B cell (primary cell): Measurements from ENCODE around the gene ACSF2. TPM values are rescaled to one million over a fixed set of nuclear protein-coding genes. Genes with fewer than 3 reads are reported as not detected.

Experiments
- ATAC-seq: fragments of 200-7000 bp; cut with Tn5 transposase; one replicate; pipeline ENCODE4 v1.10.0; 2021; ENCODE audit warnings: low read depth, mild to moderate bottlenecking, moderate number of reproducible peaks, moderate library complexity
- CTCF ChIA-PET: fragments of 350-600 bp; sonication (Branson Sonifier 250); formaldehyde crosslinking; loops from one replicate; lab custom pipeline; 2021; ENCODE audit warnings: antibody characterized with exemption, inconsistent platforms; lab: Charles Lee
- POLR2A ChIA-PET: fragments of 350-600 bp; sonication (Branson Sonifier 250); formaldehyde crosslinking; loops from one replicate; lab custom pipeline; 2021; ENCODE audit warnings: antibody characterized with exemption; lab: Charles Lee
- DNase-seq: peaks from one replicate; pipeline ENCODE4 v3.0.0; 2013
- H2AFZ ChIP-seq: 2 replicates; pipeline ENCODE4 v1.6.1; 2012; ENCODE audit warnings: mild to moderate bottlenecking, low read depth, low read length; ENCODE audit not compliant: insufficient read depth, poor library complexity, severe bottlenecking
- H3K27ac ChIP-seq, 2 donors: 1 replicate in 1 of 2; 2 replicates in 1 of 2; pipeline ENCODE4 v1.5.1; 2012 to 2013; ENCODE audit warnings: low read length in 2 of 2, mild to moderate bottlenecking in 2 of 2, moderate library complexity in 1 of 2
- H3K27me3 ChIP-seq, 4 experiments: fragments of 200-600 bp in 1 of 4; sonication (generic) in 1 of 4; replicated peaks in 1 of 4; 1 replicate in 2 of 4; 2 replicates in 2 of 4; pipeline versions ENCODE4 v1.6.1 to v1.7.0; 2013 to 2016; ENCODE audit warnings: low read length in 3 of 4, mild to moderate bottlenecking in 2 of 4, mixed read lengths in 1 of 4, moderate library complexity in 1 of 4; ENCODE audit not compliant: insufficient read depth in 4 of 4, control insufficient read depth in 3 of 4; ENCODE audit errors: control extremely low read depth in 1 of 4
- H3K36me3 ChIP-seq, 2 experiments: replicated peaks in 1 of 2; 1 replicate in 1 of 2; 2 replicates in 1 of 2; pipeline versions ENCODE4 v1.6.1 to v1.7.1; 2013; ENCODE audit warnings: low read length in 1 of 2; ENCODE audit not compliant: insufficient read depth in 2 of 2, control insufficient read depth in 1 of 2; ENCODE audit errors: control extremely low read depth in 1 of 2, extremely low read depth in 1 of 2
- H3K4me1 ChIP-seq, 2 donors: fragments of 200-600 bp in 1 of 2; sonication (generic) in 1 of 2; 1 replicate in 1 of 2; 2 replicates in 1 of 2; pipeline versions ENCODE4 v1.5.1 to v1.6.1; 2013 to 2017; ENCODE audit warnings: low read length in 2 of 2; ENCODE audit not compliant: control insufficient read depth in 2 of 2, insufficient read depth in 2 of 2
- H3K4me2 ChIP-seq: replicated peaks from 2 replicates; pipeline ENCODE3; 2012; ENCODE audit warnings: mild to moderate bottlenecking, low read depth, low read length; ENCODE audit not compliant: poor library complexity, severe bottlenecking
- H3K4me3 ChIP-seq, 5 experiments: fragments of 200-600 bp in 1 of 5; sonication (generic) in 1 of 5; 1 replicate in 3 of 5; 2 replicates in 2 of 5; pipeline versions ENCODE4 v1.5.1 to v1.7.0; 2011 to 2016; ENCODE audit warnings: low read length in 4 of 5, mild to moderate bottlenecking in 4 of 5, low read depth in 2 of 5, control low read depth in 1 of 5, moderate library complexity in 1 of 5; ENCODE audit not compliant: insufficient read depth in 1 of 5; ENCODE audit errors: control extremely low read depth in 1 of 5, extremely low read depth in 1 of 5
- H3K79me2 ChIP-seq: fragments of 200-600 bp; sonication (generic); one replicate; pipeline ENCODE4 v1.6.0; 2016; ENCODE audit warnings: low read length; ENCODE audit not compliant: control insufficient read depth, insufficient read depth
- H3K9ac ChIP-seq: fragments of 200-600 bp; sonication (generic); 2 replicates; pipeline ENCODE4 v1.6.1; 2017; ENCODE audit warnings: mild to moderate bottlenecking, low read length, moderate library complexity
- H3K9me3 ChIP-seq, 3 donors: one replicate each; pipeline versions ENCODE4 v1.6.1 to v1.7.1; 2013; ENCODE audit warnings: low read length in 2 of 3; ENCODE audit not compliant: control insufficient read depth in 2 of 3, insufficient read depth in 1 of 3; ENCODE audit errors: control extremely low read depth in 1 of 3
- H4K20me1 ChIP-seq: 2 replicates; pipeline ENCODE4 v1.6.0; 2012; ENCODE audit warnings: mild to moderate bottlenecking, low read length; ENCODE audit not compliant: insufficient read depth, control insufficient read depth, poor library complexity, severe bottlenecking
- H3K27ac Mint-ChIP-seq: one replicate; pipeline ENCODE4 v1.8.0; 2021; ENCODE audit warnings: mixed read lengths
- H3K27me3 Mint-ChIP-seq: one replicate; pipeline ENCODE4 v1.8.0; 2021; ENCODE audit warnings: mixed read lengths
- H3K4me1 Mint-ChIP-seq: one replicate; pipeline ENCODE4 v1.8.0; 2021; ENCODE audit warnings: mixed read lengths
- H3K4me3 Mint-ChIP-seq: one replicate; pipeline ENCODE4 v1.8.0; 2021; ENCODE audit warnings: mixed read lengths
- H3K9me3 Mint-ChIP-seq: one replicate; pipeline ENCODE4 v1.8.0; 2022; ENCODE audit warnings: mixed read lengths; ENCODE audit not compliant: insufficient read depth
- EZH2 ChIP-seq: IDR thresholded peaks from 2 replicates; pipeline ENCODE4 v1.6.1; 2012; ENCODE audit warnings: borderline replicate concordance, low read depth, mild to moderate bottlenecking, moderate library complexity, low read length; ENCODE audit not compliant: insufficient read depth, poor library complexity, severe bottlenecking
- WGBS: methylation state at CpG from one replicate; pipeline ENCODE4 v1.1.5; 2013; ENCODE audit warnings: missing lambda C conversion rate; ENCODE audit not compliant: insufficient coverage; 5-methylcytosine and 5-hydroxymethylcytosine counted together
- intact Hi-C: fragments of 100-400 bp; cut with micrococcal nuclease; formaldehyde crosslinking; loops from one replicate; pipeline ENCODE4 v1.10.0; 2022
- polyA plus RNA-seq: library from polyadenylated mRNA; depleted of rRNA; stranded (reverse); fragments of >200 nt; gene quantifications from 2 replicates; pipeline ENCODE4 v1.2.3, GENCODE V29; 2012
- total RNA-seq, 2 donors: library from RNA; stranded (reverse); fragments of 120-200 nt in 1 of 2; gene quantifications; 1 replicate in 1 of 2; 2 replicates in 1 of 2; pipeline versions ENCODE4 v1.2.3 to v1.2.4, GENCODE V29; 2013 to 2022
- TF ChIP-seq, protein P1 (sequence below): fragments of 200-600 bp; IDR thresholded peaks from one replicate; pipeline ENCODE4 v1.8.0; 2022; ENCODE audit warnings: antibody characterized with exemption, mild to moderate bottlenecking

ACSF2 gene
- total and polyA plus RNA-seq, 2 donors (not counting 1 experiment from before 2014, with no cell fraction given), result 59.6 to 66.1 TPM

DNA sequence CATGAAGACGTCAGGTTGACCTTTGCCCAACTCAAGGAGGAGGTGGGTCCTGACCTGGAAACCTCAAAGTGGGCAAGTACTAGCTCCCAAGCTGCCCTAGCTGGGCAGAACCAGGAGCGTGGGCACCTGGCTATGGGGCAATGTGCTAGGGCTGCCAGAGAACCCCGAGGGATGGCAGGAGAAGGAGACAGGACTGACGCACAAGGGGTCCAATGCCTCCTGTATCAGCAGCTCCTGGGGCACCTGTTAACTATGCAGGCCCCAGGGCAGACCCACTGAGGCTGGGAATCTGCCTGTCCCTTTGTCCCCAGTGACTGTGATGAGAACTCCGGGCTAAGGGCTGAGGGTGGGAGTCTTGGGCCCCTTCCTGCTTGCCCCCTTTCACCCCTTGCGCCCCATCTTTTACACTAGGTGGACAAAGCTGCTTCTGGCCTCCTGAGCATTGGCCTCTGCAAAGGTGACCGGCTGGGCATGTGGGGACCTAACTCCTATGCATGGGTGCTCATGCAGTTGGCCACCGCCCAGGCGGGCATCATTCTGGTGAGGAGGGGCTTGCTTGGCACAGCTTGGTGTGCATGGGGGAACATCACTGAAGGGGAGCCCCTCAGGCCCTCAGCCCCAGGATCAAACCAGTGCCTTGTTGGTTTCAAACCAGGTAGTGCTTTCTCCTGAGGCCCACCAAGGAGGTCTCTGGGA, 35.0 kb downstream of the ACSF2 start:
- ATAC-seq (no peak), DNase-seq (no peak)
- H3K4me3 ChIP-seq, result no peak overlapping the region
- H3K27ac Mint-ChIP-seq, result no peak overlapping the region
- H3K79me2 ChIP-seq, result no peaks in the 10 kb centered on the region
- H2AFZ ChIP-seq, result no peak overlapping the region
- POLR2A ChIA-PET, result no interaction called here
- CTCF ChIA-PET, result interaction anchor here (1.2 kb wide), 1 partner anchor 99 kb away, joined by 3 read pairs; no protein-coding TSS in a partner anchor
- H3K36me3 ChIP-seq, result peaks cover 0 to 7% of the 10 kb centered on the region in 2 experiments
- H4K20me1 ChIP-seq, result no peaks in the 10 kb centered on the region
- H3K27me3 Mint-ChIP-seq, result no peaks in the 10 kb centered on the region
- no peak overlapping the region for H3K4me3 Mint-ChIP-seq
- no peaks in the 10 kb centered on the region for H3K27me3 ChIP-seq
- peaks cover 0 to 2% (median 0%) of the 10 kb centered on the region in 3 donors for H3K9me3 ChIP-seq
- 93% methylated on average over 8 of the region's 9 CpGs for WGBS
- H3K4me1 ChIP-seq, result peaks cover 0 to 12% of the 10 kb centered on the region in 2 donors
- H3K9me3 Mint-ChIP-seq, result no peaks in the 10 kb centered on the region
- H3K9ac ChIP-seq, result no peak overlapping the region
- H3K27ac ChIP-seq, result no peak overlapping the region
- H3K4me1 Mint-ChIP-seq, result peaks cover 20% of the 10 kb centered on the region
- TF ChIP-seq, protein P1, sequence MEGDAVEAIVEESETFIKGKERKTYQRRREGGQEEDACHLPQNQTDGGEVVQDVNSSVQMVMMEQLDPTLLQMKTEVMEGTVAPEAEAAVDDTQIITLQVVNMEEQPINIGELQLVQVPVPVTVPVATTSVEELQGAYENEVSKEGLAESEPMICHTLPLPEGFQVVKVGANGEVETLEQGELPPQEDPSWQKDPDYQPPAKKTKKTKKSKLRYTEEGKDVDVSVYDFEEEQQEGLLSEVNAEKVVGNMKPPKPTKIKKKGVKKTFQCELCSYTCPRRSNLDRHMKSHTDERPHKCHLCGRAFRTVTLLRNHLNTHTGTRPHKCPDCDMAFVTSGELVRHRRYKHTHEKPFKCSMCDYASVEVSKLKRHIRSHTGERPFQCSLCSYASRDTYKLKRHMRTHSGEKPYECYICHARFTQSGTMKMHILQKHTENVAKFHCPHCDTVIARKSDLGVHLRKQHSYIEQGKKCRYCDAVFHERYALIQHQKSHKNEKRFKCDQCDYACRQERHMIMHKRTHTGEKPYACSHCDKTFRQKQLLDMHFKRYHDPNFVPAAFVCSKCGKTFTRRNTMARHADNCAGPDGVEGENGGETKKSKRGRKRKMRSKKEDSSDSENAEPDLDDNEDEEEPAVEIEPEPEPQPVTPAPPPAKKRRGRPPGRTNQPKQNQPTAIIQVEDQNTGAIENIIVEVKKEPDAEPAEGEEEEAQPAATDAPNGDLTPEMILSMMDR, result no peak
- TF ChIP-seq EZH2, result no peak
- no peak overlapping the region for H3K4me2 ChIP-seq
- intact Hi-C loops, result no loop called here

DNA sequence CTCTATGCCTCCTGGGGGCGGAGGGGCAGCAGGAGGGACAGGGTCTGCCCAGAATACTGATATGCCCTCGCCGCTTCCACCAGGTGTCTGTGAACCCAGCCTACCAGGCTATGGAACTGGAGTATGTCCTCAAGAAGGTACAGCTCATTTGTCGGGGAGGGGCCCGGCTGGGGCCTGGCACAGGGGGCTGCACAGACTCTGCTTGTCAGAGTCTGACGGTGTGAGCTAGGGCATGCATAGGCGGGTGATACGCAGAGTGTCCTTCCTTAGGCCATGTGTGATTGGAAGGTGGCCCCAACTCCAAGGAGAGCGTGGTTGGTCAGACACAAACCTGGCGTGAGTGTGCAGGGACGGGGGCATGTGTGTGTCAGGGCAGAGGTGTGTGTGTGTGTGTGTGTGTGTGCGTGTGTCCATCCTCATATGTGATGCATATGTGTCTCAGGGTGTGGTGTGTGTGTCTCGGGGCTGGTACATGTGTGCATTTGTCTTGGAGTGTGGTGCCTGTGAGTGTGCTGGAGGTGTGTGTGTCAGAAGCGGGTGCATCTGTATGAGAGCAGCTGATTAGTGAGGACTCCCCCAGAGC, 35.6 kb downstream of the ACSF2 start:
- WGBS, result 98% methylated on average over 14 of the region's 14 CpGs
- H3K9me3 ChIP-seq, result peaks cover 0 to 8% (median 0%) of the 10 kb centered on the region in 3 donors
- ChIA-PET CTCF (interaction anchor here (1.2 kb wide), 1 partner anchor 100 kb away, joined by 3 read pairs; no protein-coding TSS in a partner anchor), POLR2A (interaction anchor here (0.7 kb wide), 1 partner anchor 34 kb away, joined by 3 read pairs; no protein-coding TSS in a partner anchor)
- no peak overlapping the region for H3K27ac ChIP-seq
- intact Hi-C loops, result no loop called here
- Mint-ChIP-seq H3K27ac (no peak overlapping the region), H3K27me3 (no peaks in the 10 kb centered on the region), H3K4me3 (no peak overlapping the region), H3K9me3 (no peaks in the 10 kb centered on the region), H3K4me1 (peaks cover 27% of the 10 kb centered on the region)
- no peaks in the 10 kb centered on the region for H4K20me1 ChIP-seq
- no peaks in the 10 kb centered on the region for H3K79me2 ChIP-seq
- peaks cover 0 to 17% of the 10 kb centered on the region in 2 donors for H3K4me1 ChIP-seq
- H3K4me2 ChIP-seq, result no peak overlapping the region
- H2AFZ ChIP-seq, result no peak overlapping the region
- H3K4me3 ChIP-seq, result no peak overlapping the region
- H3K9ac ChIP-seq, result no peak overlapping the region
- ATAC-seq, result no peak
- H3K27me3 ChIP-seq, result no peaks in the 10 kb centered on the region
- no peak for DNase-seq
- TF ChIP-seq, protein P1, result no peak
- H3K36me3 ChIP-seq, result peaks cover 0 to 7% of the 10 kb centered on the region in 2 experiments
